IPS DF 4.7 (cell line): ENCODE measurements around the gene IL17A.

Experiments
- DNase-seq: peaks from one replicate; pipeline ENCODE4 v3.0.0-alpha.2; 2013; ENCODE audit warnings: low spot score; ENCODE audit errors: extremely low read depth

The IL17A gene

DNA sequence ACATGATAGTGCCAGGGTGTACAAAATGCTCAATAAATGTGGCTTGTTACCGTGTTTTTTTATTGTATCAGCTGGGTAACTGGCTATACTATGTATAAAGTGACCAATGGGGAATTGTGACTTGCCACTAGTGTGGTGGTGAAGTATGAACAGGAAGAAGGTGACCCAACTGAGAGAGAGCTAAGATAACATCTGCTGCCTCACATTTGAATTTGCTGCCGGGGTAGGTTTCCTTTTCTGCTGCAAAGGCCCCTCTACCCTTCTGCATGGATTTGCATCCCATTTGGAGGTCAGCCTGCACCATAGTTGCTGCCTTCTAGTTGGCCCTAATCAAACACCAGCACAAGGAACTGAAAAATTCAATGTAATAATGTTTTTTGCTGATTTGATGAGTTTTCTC lies 24.1 kb downstream of the IL17A start:
- DNase-seq = no peak

DNA sequence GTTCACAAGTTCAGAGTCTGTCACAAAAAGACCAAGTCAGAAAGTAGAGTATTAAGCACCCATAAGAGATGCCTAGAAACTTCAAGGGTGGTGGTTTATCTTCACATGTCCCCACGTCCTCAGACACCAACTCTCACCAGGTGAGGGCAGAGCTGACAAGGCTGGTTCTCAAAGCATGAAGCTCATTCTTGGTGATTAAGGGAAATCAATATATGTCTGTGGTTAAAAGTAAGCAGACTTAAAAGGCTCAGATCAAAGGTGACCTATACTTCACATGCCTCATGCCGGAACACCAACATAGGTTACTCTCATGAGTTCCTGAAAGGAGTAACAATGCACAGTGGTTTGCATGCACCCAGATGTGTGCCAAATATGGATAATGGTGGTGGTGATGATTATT lies 27.0 kb downstream of the IL17A start:
- DNase-seq = no peak

DNA sequence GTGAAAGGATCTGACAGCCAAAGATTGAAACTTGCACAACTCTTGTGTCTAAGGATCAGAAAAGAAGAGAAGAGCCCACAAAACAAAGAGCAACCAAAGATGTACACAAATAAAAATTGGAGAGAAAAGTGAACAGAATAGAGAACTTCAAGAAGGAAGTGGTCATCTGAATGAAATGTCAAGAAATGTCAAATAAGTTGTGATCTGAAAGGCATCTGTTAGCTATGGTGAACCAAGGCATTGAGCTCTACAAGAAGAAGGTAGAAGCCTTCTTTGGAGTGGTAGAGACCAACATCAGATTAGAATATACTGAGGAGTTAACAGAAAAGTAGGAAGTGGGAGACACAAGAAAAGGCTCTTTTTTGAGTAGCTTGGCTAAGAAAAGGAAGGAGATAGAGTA lies 29.6 kb downstream of the IL17A start:
- DNase-seq = no peak

DNA sequence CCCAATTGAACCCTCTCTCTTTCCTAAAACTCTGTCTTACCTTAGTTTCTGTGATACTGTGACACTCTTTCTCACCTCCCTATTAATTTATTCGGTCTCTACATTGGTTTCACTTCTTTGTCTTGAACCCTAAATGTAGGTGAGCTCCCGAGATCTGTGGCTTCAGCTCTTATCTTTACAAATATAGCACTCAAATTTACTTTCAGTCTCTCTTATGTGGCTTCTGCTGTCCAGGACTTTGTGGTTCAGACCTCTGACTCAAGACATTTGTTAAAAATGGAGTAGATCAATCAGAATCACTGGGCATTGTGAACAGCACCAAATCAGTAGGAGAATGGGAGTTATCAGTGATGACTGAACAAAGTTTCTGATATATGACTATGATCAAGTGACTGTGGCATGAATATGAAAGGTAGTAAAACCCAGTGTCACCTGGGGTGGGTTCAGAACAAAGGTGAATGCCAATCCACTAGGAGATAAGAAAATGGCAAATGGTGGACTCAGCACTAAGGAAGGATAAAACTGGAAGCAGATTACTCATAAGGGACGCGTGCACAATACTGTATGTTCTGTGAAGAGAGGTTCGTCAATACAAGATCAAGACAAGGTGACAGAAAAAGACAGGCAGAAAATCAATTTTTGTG lies 30.9 kb downstream of the IL17A start:
- no peak for DNase-seq

DNA sequence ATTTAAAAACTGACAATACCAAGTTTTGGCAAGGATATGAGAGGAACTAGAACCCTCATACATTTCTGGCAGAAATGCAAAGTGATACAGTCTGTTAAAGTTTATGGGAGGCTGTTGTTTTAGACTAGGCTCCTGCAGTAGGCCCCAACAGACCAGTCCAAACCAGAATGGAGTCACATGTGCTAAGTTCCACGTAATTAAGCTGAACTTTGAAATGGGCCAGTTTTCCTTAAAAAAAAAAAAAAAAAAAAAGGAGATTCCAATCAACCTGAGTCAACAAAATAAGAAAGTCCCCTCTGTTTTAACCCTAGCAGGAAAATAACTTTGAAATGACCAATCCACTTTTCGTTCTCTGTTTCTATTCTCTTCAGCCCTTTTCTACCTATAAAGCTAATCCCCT lies 31.6 kb downstream of the IL17A start:
- DNase-seq = no peak

DNA sequence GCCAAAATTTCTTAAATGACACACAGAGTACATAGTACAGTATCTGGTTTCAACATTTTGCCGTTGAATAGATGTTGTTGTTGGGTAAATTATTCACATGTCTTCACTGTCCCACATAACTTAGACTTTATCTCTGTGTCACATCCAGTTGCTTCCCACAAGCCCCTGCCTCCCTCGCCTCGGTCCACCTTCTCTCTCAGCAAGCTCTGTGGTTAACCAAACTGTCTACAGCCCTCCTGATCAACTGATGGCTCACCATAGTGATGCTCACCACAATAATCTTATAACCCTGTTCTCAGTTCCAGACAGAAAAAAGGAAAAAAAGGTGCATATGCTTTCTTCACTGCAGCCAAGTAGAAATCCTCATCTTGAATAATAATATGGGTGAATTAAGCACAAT lies 35.1 kb downstream of the IL17A start:
- DNase-seq = no peak

DNA sequence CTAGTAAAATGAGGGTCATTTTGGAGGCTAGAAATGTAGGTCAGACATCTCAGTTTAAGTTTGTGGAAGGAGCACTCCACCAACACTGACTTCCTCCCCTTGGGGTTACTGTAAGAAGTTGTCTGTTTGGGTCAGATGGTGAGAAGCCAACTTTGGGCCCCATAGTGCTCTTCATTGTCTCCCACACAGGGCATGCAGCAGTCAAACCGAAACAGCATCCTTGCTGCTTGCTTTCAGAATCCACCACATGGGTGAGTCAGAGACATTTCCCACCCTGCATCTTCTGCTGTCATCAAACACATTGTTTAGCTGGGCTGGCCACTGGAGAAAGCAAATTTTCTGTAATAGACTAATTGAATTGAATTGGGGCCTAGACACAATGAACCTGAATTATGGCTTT lies 41.3 kb downstream of the IL17A start:
- DNase-seq = no peak

DNA sequence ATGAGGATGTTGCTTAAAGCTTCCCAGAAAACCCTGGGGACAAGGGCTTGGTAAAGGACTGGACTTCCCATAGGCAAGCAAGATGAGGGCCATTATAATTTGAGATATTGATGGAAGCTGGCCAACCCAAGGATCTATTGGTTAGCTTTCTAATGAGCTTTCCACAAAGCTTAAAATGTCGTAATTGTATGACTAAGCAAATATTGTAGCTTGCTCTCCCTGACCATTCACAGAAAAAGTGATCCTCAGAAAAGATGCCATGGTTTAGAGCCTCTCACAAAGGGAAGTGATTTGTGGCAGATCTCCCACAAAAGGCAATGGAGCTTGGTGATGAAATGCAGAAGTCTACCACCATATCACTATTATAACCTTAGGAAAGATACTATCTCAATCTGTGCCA lies 44.5 kb downstream of the IL17A start:
- no peak for DNase-seq

DNA sequence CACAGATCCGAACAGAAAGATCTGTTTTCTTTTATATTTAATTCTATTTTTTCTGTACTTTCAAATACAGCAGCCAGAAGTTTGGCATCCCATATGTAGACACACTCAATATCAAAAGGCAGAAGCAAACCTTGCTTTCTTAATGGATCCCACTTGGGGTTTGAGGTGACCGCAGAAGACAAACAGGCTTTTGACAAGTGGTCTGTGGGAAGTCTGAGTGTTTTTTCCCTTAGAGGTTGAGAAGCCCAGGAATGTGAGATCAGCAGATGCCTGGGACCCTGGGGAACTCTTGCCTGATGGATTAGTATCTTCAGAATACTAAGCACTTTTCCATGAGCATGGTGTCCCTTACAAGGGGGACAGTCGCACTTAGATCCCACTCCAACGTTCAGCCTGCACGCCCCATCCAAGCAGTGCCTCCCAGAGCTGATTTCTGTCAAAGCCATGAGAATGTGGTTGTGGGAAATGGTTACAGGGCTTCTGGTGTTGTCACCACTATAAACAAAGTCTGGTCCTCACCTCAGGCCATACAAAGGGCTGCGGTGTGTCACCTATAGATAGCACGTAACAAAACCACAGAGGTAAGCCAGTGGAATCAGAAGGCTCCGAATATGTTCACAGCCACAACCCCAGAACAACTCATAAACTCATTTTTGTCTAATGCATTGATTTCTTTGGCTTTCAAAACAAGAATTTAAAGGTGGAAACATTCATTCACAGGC lies 45.4 kb downstream of the IL17A start:
- no peak for DNase-seq

DNA sequence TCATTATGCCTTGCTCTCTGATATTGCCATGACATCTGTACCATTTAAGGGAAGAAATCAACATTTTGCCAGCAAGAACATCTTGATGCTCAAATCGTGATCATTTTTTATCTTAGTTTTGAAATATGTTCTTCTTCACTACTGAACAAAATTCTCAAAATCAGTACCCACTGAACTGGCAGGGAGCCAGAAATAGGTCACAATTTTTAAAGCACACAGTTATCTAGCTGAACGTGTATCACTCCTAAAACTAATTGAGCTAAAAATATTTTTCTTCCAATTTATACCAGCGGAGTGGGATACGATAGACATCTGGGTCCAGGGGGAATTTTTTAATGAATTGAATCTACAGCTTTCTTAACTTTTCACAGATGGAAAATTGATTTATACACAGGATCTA lies 46.8 kb downstream of the IL17A start:
- DNase-seq = no peak

DNA sequence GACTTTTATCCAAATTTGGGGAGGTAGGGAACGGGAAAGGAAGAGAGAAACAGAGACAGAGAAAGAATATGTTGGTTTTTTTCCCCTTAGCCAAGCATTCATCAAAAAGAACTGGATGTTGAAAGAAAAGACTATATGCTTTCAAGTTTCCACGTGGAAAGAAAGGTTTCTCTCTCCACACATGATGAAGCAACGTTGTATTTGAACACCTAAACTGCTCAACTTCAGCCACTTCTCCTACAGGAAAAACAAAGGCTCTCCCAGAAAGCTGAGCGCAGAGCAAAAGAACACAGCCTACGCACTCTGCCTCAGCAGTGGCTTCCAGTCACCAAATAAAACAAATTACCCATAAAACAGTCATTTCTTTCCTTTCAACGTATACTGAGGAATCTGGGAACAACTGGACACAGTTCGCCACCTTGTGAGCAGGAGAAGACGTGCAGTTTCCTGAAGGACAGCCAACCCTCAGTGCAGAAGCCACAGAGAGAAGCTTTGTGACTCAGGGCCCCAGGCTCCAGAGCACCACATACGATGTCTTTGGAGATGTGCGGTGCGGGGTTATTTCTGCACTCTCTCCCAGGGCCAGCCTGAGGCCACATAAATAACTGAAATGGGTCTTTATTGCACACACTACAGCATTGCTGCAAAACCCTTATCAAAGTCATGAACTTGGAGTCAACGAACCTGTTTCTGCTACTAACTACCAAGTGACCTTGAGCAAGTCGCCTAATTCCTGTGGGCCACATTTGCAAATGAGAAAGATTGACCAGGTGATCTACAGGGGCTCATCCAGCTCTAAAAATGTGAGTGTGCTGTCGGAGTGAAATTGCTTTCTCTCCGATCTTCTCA lies 48.0 kb downstream of the IL17A start:
- peak; percentile 56 for DNase-seq
